ENCODE data around the gene HIPK2. TPM values are rescaled to one million over a fixed set of nuclear protein-coding genes. Genes with fewer than 3 reads are reported as not detected.

The HIPK2 gene
- total RNA-seq, 1 experiment from 2014 or later: 35.2 TPM

- no peaks in the 10 kb centered on the region for H4K20me1 ChIP-seq (ENCODE audit: insufficient read depth)
- 0 out of 2 replicates have a peak, but pooled peaks cover 3% of the 10 kb centered on the region for H3K4me1 ChIP-seq (replicated peaks; ENCODE audit: insufficient read depth)
- no peaks in the 10 kb centered on the region for H3F3A ChIP-seq (ENCODE audit: insufficient read depth, low read depth)
- CTCF ChIA-PET: no interaction called here
- H2AFZ ChIP-seq: no peak overlapping the region
- H3K9me3 ChIP-seq (ENCODE audit: insufficient read depth, low read depth): no peaks in the 10 kb centered on the region
- TF ChIP-seq CTCF (conservative IDR thresholded peaks at IDR 0.05) (no peak), EZH2 (IDR thresholded peaks at IDR 0.05; ENCODE audit: low read depth) (no peak)
- intact Hi-C loops (cut with micrococcal nuclease; ENCODE audit: unreplicated experiment): no loop called here
- no peaks in the 10 kb centered on the region for H3K79me2 ChIP-seq (ENCODE audit: low read depth)
- POLR2A ChIA-PET (ENCODE audit: unreplicated experiment): interaction anchor here (0.5 kb wide), 1 partner anchor 127 kb away, joined by 4 read pairs; no protein-coding TSS in a partner anchor
- no peaks in the 10 kb centered on the region for H3K27me3 ChIP-seq (ENCODE audit: insufficient read depth, low read depth)
- no peaks in the 10 kb centered on the region for H3K36me3 ChIP-seq (ENCODE audit: low read depth)
- H3K27ac ChIP-seq: 0 out of 2 replicates have a peak overlapping the region, but pooled peaks have one; percentile 21
- no peak for DNase-seq
- no peak overlapping the region for H3K4me2 ChIP-seq
- H3K9me2 ChIP-seq (ENCODE audit: insufficient read depth): no peaks in the 10 kb centered on the region
- no peak overlapping the region for H3K4me3 ChIP-seq
- BruUV-seq (replicated peaks): TSS peak; percentile 28
These were observed 97.8 kb downstream of the HIPK2 start for GRCh38 chr7:139679731-139680594.

GRCh38 chr7:139676390-139676789 is 101.4 kb downstream of the HIPK2 start:
- H3K27me3 ChIP-seq (ENCODE audit: insufficient read depth, low read depth): no peaks in the 10 kb centered on the region
- TF ChIP-seq CTCF (conservative IDR thresholded peaks at IDR 0.05) (no peak), EZH2 (IDR thresholded peaks at IDR 0.05; ENCODE audit: low read depth) (no peak)
- H4K20me1 ChIP-seq (ENCODE audit: insufficient read depth): 0 out of 2 replicates have a peak, but pooled peaks cover 3% of the 10 kb centered on the region
- no peak overlapping the region for H2AFZ ChIP-seq
- no peak overlapping the region for H3K4me2 ChIP-seq
- H3K36me3 ChIP-seq (ENCODE audit: low read depth): no peaks in the 10 kb centered on the region
- H3K9me2 ChIP-seq (ENCODE audit: insufficient read depth): no peaks in the 10 kb centered on the region
- peaks cover 8% of the 10 kb centered on the region; the same call in 1 of the 2 replicates for H3K4me1 ChIP-seq (replicated peaks; ENCODE audit: insufficient read depth)
- no peaks in the 10 kb centered on the region; the same call in 1 of the 2 replicates for H3F3A ChIP-seq (ENCODE audit: insufficient read depth, low read depth)
- no TSS peak for BruUV-seq (replicated peaks)
- no peak overlapping the region for H3K27ac ChIP-seq
- H3K4me3 ChIP-seq: no peak overlapping the region
- POLR2A ChIA-PET (ENCODE audit: unreplicated experiment): no interaction called here
- DNase-seq: no peak
- CTCF ChIA-PET: no interaction called here
- intact Hi-C loops (cut with micrococcal nuclease; ENCODE audit: unreplicated experiment): no loop called here
- H3K9me3 ChIP-seq (ENCODE audit: insufficient read depth, low read depth): no peaks in the 10 kb centered on the region
- H3K79me2 ChIP-seq (ENCODE audit: low read depth): no peaks in the 10 kb centered on the region

GRCh38 chr7:139675127-139676125 is 102.4 kb downstream of the HIPK2 start:
- intact Hi-C loops (cut with micrococcal nuclease; ENCODE audit: unreplicated experiment): no loop called here
- ChIA-PET POLR2A (ENCODE audit: unreplicated experiment) (no interaction called here), CTCF (no interaction called here)
- Histone ChIP-seq H3K4me3 (no peak overlapping the region), H3K27me3 (ENCODE audit: insufficient read depth, low read depth) (no peaks in the 10 kb centered on the region), H2AFZ (no peak overlapping the region), H3K9me2 (ENCODE audit: insufficient read depth) (no peaks in the 10 kb centered on the region), H3F3A (ENCODE audit: insufficient read depth, low read depth) (no peaks in the 10 kb centered on the region; the same call in 1 of the 2 replicates), H3K79me2 (ENCODE audit: low read depth) (no peaks in the 10 kb centered on the region), H3K27ac (no peak overlapping the region), H3K4me1 (replicated peaks; ENCODE audit: insufficient read depth) (peaks cover 5% of the 10 kb centered on the region; the same call in 1 of the 2 replicates), H4K20me1 (ENCODE audit: insufficient read depth) (0 out of 2 replicates have a peak, but pooled peaks cover 7% of the 10 kb centered on the region), H3K4me2 (no peak overlapping the region), H3K9me3 (ENCODE audit: insufficient read depth, low read depth) (no peaks in the 10 kb centered on the region), H3K36me3 (ENCODE audit: low read depth) (no peaks in the 10 kb centered on the region)
- no peak for DNase-seq
- no TSS peak for BruUV-seq (replicated peaks)
- TF ChIP-seq CTCF (conservative IDR thresholded peaks at IDR 0.05) (no peak), EZH2 (IDR thresholded peaks at IDR 0.05; ENCODE audit: low read depth) (no peak)
